ENCODE results near the gene KLK1. TPM values are rescaled to one million over a fixed set of nuclear protein-coding genes. Genes with fewer than 3 reads are reported as not detected.

Gene KLK1
- total and polyA plus RNA-seq, 2 of the 13 experiments (the other 11 are each of a cell fraction or from before 2014, with no cell fraction given) = not detected

- TF ChIP-seq ZNF703 (CRISPR knock-in tag; IDR thresholded peaks at IDR 0.05; ENCODE audit: borderline replicate concordance) (no peak), IRF9 (CRISPR knock-in tag; IDR thresholded peaks at IDR 0.05; ENCODE audit: borderline replicate concordance) (no peak), ZNF607 (CRISPR knock-in tag; IDR thresholded peaks at IDR 0.05; ENCODE audit: borderline replicate concordance) (no peak), CTCF (CRISPR knock-in tag; IDR thresholded peaks at IDR 0.05) (no peak), AGO2 (optimal IDR thresholded peaks at IDR 0.05; ENCODE audit: low read depth, low read length) (peak; percentile 76), PATZ1 (CRISPR knock-in tag; IDR thresholded peaks at IDR 0.05) (no peak), ZNF225 (CRISPR knock-in tag; IDR thresholded peaks at IDR 0.05) (no peak), ZNF772 (CRISPR knock-in tag; IDR thresholded peaks at IDR 0.05) (no peak), CAMTA2 (CRISPR knock-in tag; IDR thresholded peaks at IDR 0.05; ENCODE audit: borderline replicate concordance) (no peak), ZNF383 (CRISPR knock-in tag; IDR thresholded peaks at IDR 0.05; ENCODE audit: borderline replicate concordance) (no peak), ZNF407 (CRISPR knock-in tag; IDR thresholded peaks at IDR 0.05; ENCODE audit: not compliant biosample characterization) (no peak), ZNF263 (CRISPR knock-in tag; IDR thresholded peaks at IDR 0.05) (no peak), POGK (CRISPR knock-in tag; conservative IDR thresholded peaks at IDR 0.05) (no peak)
Observed at GRCh38 chr19:50791594-50792271, 31.9 kb downstream of the KLK1 start (continued).

Data from HepG2 (cell line).